Smooth muscle cell (in vitro differentiated cells): ENCODE results near the gene KLHDC4. TPM values are rescaled to one million over a fixed set of nuclear protein-coding genes. Genes with fewer than 3 reads are reported as not detected.
"Not testable (repeated sequence)": the region's sequence is repeated elsewhere in the genome, so short reads cannot be mapped to it uniquely, and the experiment has no call there.

Experiments used
- DNase-seq: peaks from one replicate; lab custom pipeline; 2025; ENCODE audit not compliant: unreplicated experiment; lab: John Stamatoyannopoulos, UW
- H2AFZ ChIP-seq: fragments of 200-600 bp; sonication (generic); 2 replicates; pipeline ENCODE4 v1.6.0; 2016; ENCODE audit warnings: antibody characterized with exemption, low read depth, mild to moderate bottlenecking
- H3F3A ChIP-seq: fragments of 200-600 bp; sonication (generic); 2 replicates; pipeline ENCODE4 v1.6.0; 2017; ENCODE audit warnings: antibody characterized with exemption, low read depth
- H3K27ac ChIP-seq: fragments of 200-600 bp; sonication (generic); 2 replicates; pipeline ENCODE4 v1.5.1; 2016; ENCODE audit warnings: low read depth, mild to moderate bottlenecking
- H3K27me3 ChIP-seq: fragments of 200-600 bp; sonication (generic); 2 replicates; pipeline ENCODE4 v1.6.1; 2016; ENCODE audit warnings: low read depth, mild to moderate bottlenecking
- H3K36me3 ChIP-seq: fragments of 200-600 bp; sonication (generic); 2 replicates; pipeline ENCODE4 v1.5.1; 2016; ENCODE audit warnings: low read depth
- H3K4me1 ChIP-seq: fragments of 200-600 bp; sonication (generic); 2 replicates; pipeline ENCODE4 v1.5.1; 2016; ENCODE audit warnings: low read depth
- H3K4me2 ChIP-seq: fragments of 200-600 bp; sonication (generic); 2 replicates; pipeline ENCODE4 v1.6.0; 2016; ENCODE audit warnings: mild to moderate bottlenecking
- H3K4me3 ChIP-seq: fragments of 200-600 bp; sonication (generic); 2 replicates; pipeline ENCODE4 v1.5.1; 2016; ENCODE audit warnings: mild to moderate bottlenecking
- H3K79me2 ChIP-seq: fragments of 200-600 bp; sonication (generic); 2 replicates; pipeline ENCODE4 v1.6.0; 2016; ENCODE audit warnings: low read depth, mild to moderate bottlenecking
- H3K9ac ChIP-seq: fragments of 200-600 bp; sonication (generic); 2 replicates; pipeline ENCODE4 v1.6.0; 2016; ENCODE audit warnings: low read depth
- H3K9me3 ChIP-seq: fragments of 200-600 bp; sonication (generic); replicated peaks from 2 replicates; pipeline ENCODE4 v1.5.1; 2016; ENCODE audit warnings: low read depth
- H4K20me1 ChIP-seq: fragments of 200-600 bp; sonication (generic); 2 replicates; pipeline ENCODE4 v1.6.0; 2016; ENCODE audit warnings: low read depth
- whole genome bisulfite sequencing: methylation state at CpG from one replicate; pipeline ENCODE4 v1.1.7; 2016; ENCODE audit warnings: low lambda C conversion rate; 5-methylcytosine and 5-hydroxymethylcytosine counted together
- polyA plus RNA-seq: library from polyadenylated mRNA; unstranded; fragments of >200 nt; fragmentation: Nextera tagmentation; extraction: Ambion mirVana; gene quantifications from 2 replicates; pipeline ENCODE4 v1.2.1, GENCODE V29; 2016
- total RNA-seq: library from RNA; depleted of rRNA; stranded (reverse); fragments of >200 nt; gene quantifications from 2 replicates; pipeline ENCODE4 v1.2.3, GENCODE V29; 2014
- TF ChIP-seq, protein P1 (sequence below): fragments of 200-600 bp; sonication (generic); IDR thresholded peaks from 2 replicates; pipeline ENCODE4 v1.5.1; 2017; ENCODE audit warnings: borderline replicate concordance, mild to moderate bottlenecking, antibody characterized with exemption; ENCODE audit not compliant: insufficient read depth, poor library complexity, severe bottlenecking

Gene KLHDC4
- total and polyA plus RNA-seq, 2 experiments from 2014 or later: 6.0 to 6.7 TPM

GRCh38 chr16:87722590-87723225 lies 43.1 kb downstream of the KLHDC4 start:
- H3K4me1 ChIP-seq: no peaks in the 10 kb centered on the region
- no peaks in the 10 kb centered on the region for H3F3A ChIP-seq
- peaks cover 54% of the 10 kb centered on the region for H4K20me1 ChIP-seq
- no peak overlapping the region for H3K9ac ChIP-seq
- TF ChIP-seq, protein P1, sequence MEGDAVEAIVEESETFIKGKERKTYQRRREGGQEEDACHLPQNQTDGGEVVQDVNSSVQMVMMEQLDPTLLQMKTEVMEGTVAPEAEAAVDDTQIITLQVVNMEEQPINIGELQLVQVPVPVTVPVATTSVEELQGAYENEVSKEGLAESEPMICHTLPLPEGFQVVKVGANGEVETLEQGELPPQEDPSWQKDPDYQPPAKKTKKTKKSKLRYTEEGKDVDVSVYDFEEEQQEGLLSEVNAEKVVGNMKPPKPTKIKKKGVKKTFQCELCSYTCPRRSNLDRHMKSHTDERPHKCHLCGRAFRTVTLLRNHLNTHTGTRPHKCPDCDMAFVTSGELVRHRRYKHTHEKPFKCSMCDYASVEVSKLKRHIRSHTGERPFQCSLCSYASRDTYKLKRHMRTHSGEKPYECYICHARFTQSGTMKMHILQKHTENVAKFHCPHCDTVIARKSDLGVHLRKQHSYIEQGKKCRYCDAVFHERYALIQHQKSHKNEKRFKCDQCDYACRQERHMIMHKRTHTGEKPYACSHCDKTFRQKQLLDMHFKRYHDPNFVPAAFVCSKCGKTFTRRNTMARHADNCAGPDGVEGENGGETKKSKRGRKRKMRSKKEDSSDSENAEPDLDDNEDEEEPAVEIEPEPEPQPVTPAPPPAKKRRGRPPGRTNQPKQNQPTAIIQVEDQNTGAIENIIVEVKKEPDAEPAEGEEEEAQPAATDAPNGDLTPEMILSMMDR: no peak
- no peak overlapping the region for H3K27ac ChIP-seq
- H3K9me3 ChIP-seq: no peaks in the 10 kb centered on the region
- H3K27me3 ChIP-seq: no peaks in the 10 kb centered on the region
- WGBS: 94% methylated on average over 19 of the region's 19 CpGs
- H3K4me2 ChIP-seq: no peak overlapping the region
- no peak for DNase-seq
- H3K36me3 ChIP-seq: peaks cover 3% of the 10 kb centered on the region
- no peaks in the 10 kb centered on the region for H3K79me2 ChIP-seq
- H3K4me3 ChIP-seq: no peak overlapping the region
- H2AFZ ChIP-seq: no peak overlapping the region

DNA sequence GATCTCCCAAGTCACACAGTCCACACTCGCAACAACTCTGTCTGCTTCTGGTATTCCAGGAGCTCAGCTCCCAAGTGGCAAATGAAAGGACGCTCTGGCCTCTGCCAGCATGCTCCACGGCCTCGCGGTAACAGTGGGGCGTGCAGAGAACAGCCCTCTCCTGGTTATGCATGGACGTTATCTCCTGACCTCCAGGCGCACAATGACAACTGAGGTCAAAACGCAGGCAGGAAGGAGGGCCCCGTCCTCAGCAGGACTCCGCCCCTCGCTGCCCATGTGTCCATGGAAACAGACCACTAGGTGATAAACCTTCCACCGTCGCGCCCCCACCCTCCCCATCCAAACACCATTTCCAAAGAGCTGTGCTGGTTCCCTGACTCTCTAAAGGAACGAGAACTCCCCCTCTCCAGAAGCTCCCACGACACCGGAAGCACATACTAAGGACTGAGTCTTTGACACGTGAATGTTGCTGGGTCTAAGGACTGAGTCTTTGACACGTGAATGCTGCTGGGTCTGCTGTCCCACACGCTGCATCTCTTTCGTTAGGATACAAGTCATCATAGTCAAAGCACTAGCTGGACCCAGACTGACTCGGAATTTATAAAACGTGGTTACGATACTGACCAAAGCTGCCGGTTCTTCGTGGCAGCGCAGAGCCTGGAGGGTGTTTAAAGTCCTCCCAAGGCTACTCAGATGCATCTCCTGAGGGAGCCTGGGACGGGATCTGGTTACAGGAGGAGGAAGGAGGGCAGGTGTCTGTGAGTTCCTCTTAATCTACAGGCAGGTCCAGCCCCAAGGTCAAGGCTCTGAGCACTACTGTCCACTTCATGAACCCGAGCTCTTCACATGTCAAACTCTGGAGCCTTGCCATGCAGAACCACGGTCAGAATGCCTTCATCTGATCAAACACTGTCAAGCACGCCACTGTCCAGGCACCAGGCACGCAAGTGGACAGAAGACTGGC lies 43.9 kb downstream of the KLHDC4 start:
- no peaks in the 10 kb centered on the region for H3K79me2 ChIP-seq
- H3K4me3 ChIP-seq: no peak overlapping the region
- no peaks in the 10 kb centered on the region for H3K36me3 ChIP-seq
- H3K27me3 ChIP-seq: no peaks in the 10 kb centered on the region
- no peak for DNase-seq
- no peaks in the 10 kb centered on the region for H3K4me1 ChIP-seq
- no peak overlapping the region for H3K9ac ChIP-seq
- H3K4me2 ChIP-seq: no peak overlapping the region
- TF ChIP-seq, protein P1: no peak
- no peaks in the 10 kb centered on the region for H3F3A ChIP-seq
- H4K20me1 ChIP-seq: peaks cover 54% of the 10 kb centered on the region
- H2AFZ ChIP-seq: no peak overlapping the region
- WGBS: 96% methylated on average over 33 of the region's 33 CpGs
- no peak overlapping the region for H3K27ac ChIP-seq
- no peaks in the 10 kb centered on the region for H3K9me3 ChIP-seq

- Histone ChIP-seq H3F3A (no peaks in the 10 kb centered on the region), H3K9ac (no peak overlapping the region), H3K79me2 (no peaks in the 10 kb centered on the region), H3K4me3 (no peak overlapping the region), H3K27me3 (no peaks in the 10 kb centered on the region), H2AFZ (no peak overlapping the region), H3K9me3 (no peaks in the 10 kb centered on the region), H3K27ac (no peak overlapping the region), H3K4me1 (no peaks in the 10 kb centered on the region), H4K20me1 (peaks cover 50% of the 10 kb centered on the region), H3K4me2 (no peak overlapping the region), H3K36me3 (no peaks in the 10 kb centered on the region)
- DNase-seq: no peak
- WGBS: 98% methylated on average over 24 of the region's 24 CpGs
- TF ChIP-seq, protein P1: no peak
Observed at GRCh38 chr16:87720446-87720845, 45.3 kb downstream of the KLHDC4 start.

DNA sequence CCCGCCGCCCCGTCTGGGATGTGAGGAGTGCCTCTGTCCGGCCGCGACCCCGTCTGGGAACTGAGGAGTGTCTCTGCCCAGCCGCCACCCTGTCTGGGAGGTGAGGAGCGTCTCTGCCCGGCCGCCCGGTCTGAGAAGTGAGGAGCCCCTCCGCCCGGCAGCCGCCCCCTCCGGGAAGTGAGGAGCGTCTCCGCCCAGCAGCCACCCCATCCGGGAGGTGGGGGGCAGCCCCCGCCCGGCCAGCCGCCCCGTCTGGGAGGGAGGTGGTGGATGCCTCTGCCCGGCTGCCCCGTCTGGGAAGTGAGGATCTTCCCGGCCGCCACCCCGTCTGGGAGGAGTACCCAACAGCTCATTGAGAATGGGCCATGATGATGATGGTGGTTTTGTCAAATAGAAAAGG lies 47.0 kb downstream of the KLHDC4 start:
- H3K4me2 ChIP-seq, H3K79me2 ChIP-seq, H3K9me3 ChIP-seq, H2AFZ ChIP-seq, H3K4me1 ChIP-seq, DNase-seq, H3K36me3 ChIP-seq, H3K27ac ChIP-seq, H3K9ac ChIP-seq, H3K27me3 ChIP-seq, H3K4me3 ChIP-seq, H3F3A ChIP-seq: not testable (repeated sequence)
- H4K20me1 ChIP-seq: peaks cover 38% of the 10 kb centered on the region
- 98% methylated on average over 22 of the region's 28 CpGs for WGBS
